DMS 273 (cell line): Measurements from ENCODE around the gene PNMA6A.
"Not testable (repeated sequence)": the region's sequence is repeated elsewhere in the genome, so short reads cannot be mapped to it uniquely, and the experiment has no call there.

Source experiments
- DNase-seq: peaks from one replicate; lab custom pipeline; 2025; ENCODE audit not compliant: unreplicated experiment; lab: John Stamatoyannopoulos, UW

Gene PNMA6A

DNA sequence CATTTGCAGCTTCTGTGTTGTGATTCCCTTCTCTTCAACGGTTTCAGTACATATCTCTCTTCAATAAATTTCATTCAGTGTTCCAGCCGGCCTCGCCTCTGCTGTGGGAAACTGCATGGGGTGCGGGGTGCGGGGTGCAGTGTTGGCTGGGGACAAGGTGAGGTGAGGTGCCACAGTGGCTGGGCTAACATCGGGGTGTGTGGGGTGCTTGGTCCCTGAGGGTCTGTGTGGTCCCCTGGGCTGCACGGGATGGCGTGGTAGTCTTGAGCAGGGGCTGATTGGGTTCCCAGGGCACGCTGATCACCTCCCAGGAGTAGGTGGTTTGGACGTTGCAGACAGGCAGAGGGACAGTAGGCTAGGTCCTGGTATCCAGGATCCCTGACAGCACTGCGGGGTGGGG, 2.7 kb downstream of the PNMA6A start:
- no peak for DNase-seq

GRCh38 chrX:153075366-153075765, 3.1 kb downstream of the PNMA6A start:
- DNase-seq, result no peak

- DNase-seq, result not testable (repeated sequence)
Observed at GRCh38 chrX:153077437-153078135, 5.3 kb downstream of the PNMA6A start.

DNA sequence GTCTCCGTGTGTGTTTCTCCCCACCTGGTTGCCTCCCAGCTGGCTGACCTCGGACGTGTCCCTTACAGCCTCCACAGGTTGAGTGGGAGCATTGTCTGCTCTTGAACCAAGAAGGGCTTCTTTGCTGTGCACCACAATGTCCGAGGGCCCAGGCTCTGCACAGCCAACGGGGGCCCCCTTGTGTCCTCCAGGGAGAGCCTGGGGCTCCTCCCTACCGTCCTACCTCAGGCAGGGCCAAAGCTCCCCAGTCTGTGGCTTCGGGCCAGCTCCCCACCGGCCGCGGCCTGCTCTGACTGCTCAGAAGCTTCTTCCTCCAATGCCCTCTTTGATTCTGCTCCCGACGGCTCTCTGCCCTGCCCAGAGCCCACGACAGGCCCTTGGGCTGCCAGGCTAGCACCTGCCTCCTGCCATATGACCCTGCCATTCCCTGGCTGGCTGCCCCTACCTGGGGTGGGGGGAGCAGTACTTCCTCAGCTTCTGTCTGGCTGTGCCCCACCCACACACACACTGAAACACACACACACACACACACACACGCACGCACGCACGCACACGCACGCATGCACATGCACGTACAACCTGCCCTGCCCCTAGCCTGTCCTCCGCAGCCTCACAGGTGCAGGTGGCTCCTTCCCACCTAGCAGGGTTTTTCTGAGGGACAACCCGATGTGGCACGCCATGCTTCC, 11.1 kb downstream of the PNMA6A start:
- not testable (repeated sequence) for DNase-seq

DNA sequence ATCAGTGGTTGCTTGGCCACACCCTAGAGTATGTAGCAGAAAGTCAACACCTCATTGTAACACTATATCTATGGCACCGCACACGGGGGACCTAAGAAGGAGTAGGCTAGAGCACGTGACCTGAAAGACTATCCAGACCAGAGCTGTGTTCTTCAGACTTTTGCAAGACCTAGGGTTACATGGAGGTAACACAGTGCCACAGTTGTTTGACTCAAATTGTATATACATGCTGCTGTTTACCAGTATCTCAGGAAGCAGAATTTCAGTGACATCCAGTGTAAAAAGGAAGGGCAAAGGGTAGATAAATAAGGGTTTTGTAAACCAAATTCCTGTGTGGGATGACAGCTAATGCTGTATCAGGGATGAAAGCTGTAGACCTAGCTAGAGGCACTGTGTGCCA, 30.2 kb downstream of the PNMA6A start:
- DNase-seq, result no peak

- not testable (repeated sequence) for DNase-seq
Observed at GRCh38 chrX:153104959-153105358, 32.7 kb downstream of the PNMA6A start.

DNA sequence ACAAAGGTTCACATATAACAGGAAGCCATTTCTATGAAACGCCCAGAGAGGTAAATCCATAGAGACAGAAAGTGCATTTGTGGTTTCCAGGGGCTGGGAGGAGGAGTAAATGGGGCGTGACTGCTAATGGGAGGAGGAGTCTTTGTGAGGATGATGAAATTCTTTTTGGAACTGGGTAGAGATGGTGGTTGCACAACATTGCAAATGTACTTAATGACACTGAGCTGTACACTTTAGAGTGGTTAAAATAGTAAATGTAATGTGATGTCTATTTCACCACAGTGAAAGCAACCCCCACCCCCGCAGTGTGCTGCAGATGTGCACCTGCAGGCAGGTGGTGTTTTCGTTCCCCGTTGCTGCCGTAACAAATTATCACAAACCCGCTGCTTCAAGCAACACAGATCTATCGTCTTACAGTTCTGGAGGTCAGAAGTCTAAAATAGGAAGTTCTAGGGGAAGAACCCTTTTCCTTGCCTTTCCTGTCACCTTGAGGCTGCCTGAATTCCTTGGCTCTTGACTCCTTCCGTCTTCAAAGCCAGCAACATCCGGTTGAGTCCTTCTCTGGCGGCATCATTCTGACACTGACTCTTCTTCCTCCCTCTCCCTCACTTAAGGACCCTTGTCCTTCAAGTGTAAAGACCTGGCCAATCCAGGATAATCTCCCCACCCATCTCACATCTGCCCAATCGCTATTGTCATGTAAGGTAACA, 34.0 kb downstream of the PNMA6A start:
- not testable (repeated sequence) for DNase-seq

DNA sequence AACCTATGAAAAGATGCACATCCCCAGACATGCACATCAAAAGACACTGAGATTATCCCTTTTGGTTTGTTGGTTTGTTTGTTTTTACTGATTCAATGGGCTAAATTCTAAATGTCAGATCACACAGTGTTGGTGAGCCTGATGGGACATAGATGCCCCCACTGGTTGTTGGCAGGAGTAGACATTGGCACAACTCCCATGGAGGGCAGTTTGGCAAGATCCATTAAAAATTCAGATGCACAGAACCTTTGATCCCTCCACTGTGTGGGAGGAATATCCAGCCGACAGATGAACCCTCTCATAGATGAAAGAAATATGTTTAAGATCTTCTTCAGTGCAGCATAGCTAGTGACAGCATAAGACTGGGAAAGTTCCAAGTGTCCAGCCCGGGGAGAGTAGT, 38.5 kb downstream of the PNMA6A start:
- DNase-seq, result not testable (repeated sequence)

- not testable (repeated sequence) for DNase-seq
Observed at GRCh38 chrX:153113851-153114250, 41.6 kb downstream of the PNMA6A start.

GRCh38 chrX:153117754-153118153, 45.5 kb downstream of the PNMA6A start:
- DNase-seq, result not testable (repeated sequence)

DNA sequence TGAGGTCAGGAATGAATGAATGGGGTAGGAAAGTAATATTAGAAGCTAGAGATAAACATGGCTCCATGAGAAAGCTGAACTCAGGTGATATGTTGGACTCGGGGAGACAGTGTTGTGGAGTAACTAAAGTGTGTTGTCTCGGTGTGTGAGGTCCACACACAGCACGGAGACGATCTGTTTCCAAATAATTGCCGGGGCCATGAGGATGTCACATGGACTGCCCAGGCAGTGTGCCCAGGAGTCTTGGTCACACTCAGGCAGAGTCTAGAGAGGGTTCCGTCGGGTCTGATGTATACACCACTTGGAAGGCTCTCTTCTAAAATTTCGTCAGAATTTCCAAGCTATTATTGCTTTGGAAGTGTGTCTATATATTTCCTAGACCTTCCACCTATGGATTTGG, 48.0 kb downstream of the PNMA6A start:
- not testable (repeated sequence) for DNase-seq

DNA sequence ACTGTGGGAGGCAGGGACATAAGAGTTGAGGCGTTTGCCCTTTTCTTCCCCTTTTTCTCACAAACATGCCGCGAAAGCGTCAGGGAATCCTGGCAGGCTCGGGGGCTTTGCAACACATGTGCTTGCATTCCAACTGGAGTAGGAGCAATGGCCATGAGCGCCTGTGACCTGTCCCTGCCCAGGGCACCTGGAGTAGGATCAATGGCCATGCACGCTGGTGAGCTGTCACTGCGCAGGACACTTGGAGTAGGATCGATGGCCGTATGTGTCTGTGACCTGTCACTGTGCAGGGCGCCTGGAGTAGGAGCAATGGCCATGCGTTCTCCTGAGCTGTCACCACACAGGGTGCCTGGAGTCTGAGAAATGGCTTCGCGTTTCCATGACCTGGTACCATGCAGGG, 51.2 kb downstream of the PNMA6A start:
- not testable (repeated sequence) for DNase-seq
